ENCODE data around the gene ADCY10.
"Not testable (repeated sequence)": the region's sequence is repeated elsewhere in the genome, so short reads cannot be mapped to it uniquely, and the experiment has no call there.

Gene ADCY10

GRCh38 chr1:167832693-167833092 is 81.2 kb downstream of the ADCY10 start:
- DNase-seq (ENCODE audit: low read depth, low spot score), result no peak
- no peaks in the 10 kb centered on the region for H3K9me3 ChIP-seq (ENCODE audit: low read depth, low read length)
- H3K27ac ChIP-seq, result no peak overlapping the region
- H3K9ac ChIP-seq (ENCODE audit: insufficient read length), result no peak overlapping the region
- no peak for TF ChIP-seq POLR2AphosphoS5 (IDR thresholded peaks at IDR 0.05; ENCODE audit: borderline replicate concordance, low read depth, low read length)
- no peak for TF ChIP-seq EZH2 (IDR thresholded peaks at IDR 0.05)
- no peak for TF ChIP-seq FOXP2 (optimal IDR thresholded peaks at IDR 0.05; ENCODE audit: control extremely low read depth, extremely low read length, insufficient read depth)
- H3K4me3 ChIP-seq, result no peak overlapping the region
- no peaks in the 10 kb centered on the region for H3K36me3 ChIP-seq (ENCODE audit: insufficient read depth, low read length)

DNA sequence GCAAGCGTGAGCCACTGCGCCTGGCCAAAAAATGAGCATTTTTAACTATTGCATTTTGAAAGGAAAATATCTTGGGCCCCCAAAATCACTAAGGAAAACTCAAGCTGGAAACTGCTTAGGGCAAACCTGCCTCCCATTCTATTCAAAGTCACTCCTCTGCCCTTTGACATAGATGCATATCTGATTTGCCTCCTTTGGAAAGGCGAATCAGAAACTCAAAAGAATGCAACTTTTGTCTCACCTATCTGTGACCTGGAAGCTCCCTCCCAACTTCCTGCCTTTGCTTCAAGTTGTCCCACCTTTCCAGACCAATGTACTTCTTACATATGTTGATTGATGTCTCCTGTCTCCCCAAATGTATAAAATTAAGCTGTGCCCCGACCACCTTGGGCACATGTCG is 83.3 kb downstream of the ADCY10 start:
- not testable (repeated sequence) for H3K4me3 ChIP-seq; H3K27ac ChIP-seq; H3K9me3 ChIP-seq (ENCODE audit: low read depth, low read length); H3K36me3 ChIP-seq (ENCODE audit: insufficient read depth, low read length); H3K9ac ChIP-seq (ENCODE audit: insufficient read length); DNase-seq (ENCODE audit: low read depth, low spot score)

DNA sequence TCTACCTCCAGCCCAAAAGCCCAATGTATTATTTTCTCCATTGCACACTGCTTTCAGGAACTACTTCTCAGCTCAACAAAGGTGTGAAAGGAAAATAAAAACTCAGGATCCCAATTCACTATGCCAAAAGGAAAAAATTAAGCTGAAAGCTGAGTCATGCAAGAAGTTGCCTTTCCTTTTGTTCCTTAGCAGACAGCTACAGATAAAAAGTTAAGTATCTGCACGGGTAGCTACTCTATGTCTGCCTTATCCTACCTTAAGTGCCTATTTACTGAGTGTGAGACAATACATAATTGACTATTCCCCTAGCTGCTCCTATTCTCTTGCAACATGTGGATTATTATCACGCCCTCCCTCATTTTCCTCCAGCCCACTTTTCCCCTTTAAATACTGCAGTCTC is 84.1 kb downstream of the ADCY10 start:
- H3K9ac ChIP-seq (ENCODE audit: insufficient read length), result no peak overlapping the region
- DNase-seq (ENCODE audit: low read depth, low spot score), result no peak
- no peaks in the 10 kb centered on the region for H3K9me3 ChIP-seq (ENCODE audit: low read depth, low read length)
- no peaks in the 10 kb centered on the region for H3K36me3 ChIP-seq (ENCODE audit: insufficient read depth, low read length)
- H3K4me3 ChIP-seq, result no peak overlapping the region
- H3K27ac ChIP-seq, result no peak overlapping the region
- no peak for TF ChIP-seq EZH2 (IDR thresholded peaks at IDR 0.05)
- no peak for TF ChIP-seq FOXP2 (optimal IDR thresholded peaks at IDR 0.05; ENCODE audit: control extremely low read depth, extremely low read length, insufficient read depth)

- no peaks in the 10 kb centered on the region for H3K36me3 ChIP-seq (ENCODE audit: insufficient read depth, low read length)
- H3K4me3 ChIP-seq, result no peak overlapping the region
- no peak overlapping the region for H3K9ac ChIP-seq (ENCODE audit: insufficient read length)
- DNase-seq (ENCODE audit: low read depth, low spot score), result no peak
- H3K9me3 ChIP-seq (ENCODE audit: low read depth, low read length), result no peaks in the 10 kb centered on the region
- no peak overlapping the region for H3K27ac ChIP-seq
- TF ChIP-seq FOXP2 (optimal IDR thresholded peaks at IDR 0.05; ENCODE audit: control extremely low read depth, extremely low read length, insufficient read depth) (no peak), POLR2AphosphoS5 (IDR thresholded peaks at IDR 0.05; ENCODE audit: borderline replicate concordance, low read depth, low read length) (no peak), EZH2 (IDR thresholded peaks at IDR 0.05) (no peak)
Measured at GRCh38 chr1:167826127-167826526, 87.8 kb downstream of the ADCY10 start.

GRCh38 chr1:167825419-167826079 is 88.4 kb downstream of the ADCY10 start:
- Histone ChIP-seq H3K4me3 (no peak overlapping the region), H3K27ac (no peak overlapping the region), H3K9me3 (ENCODE audit: low read depth, low read length) (no peaks in the 10 kb centered on the region), H3K9ac (ENCODE audit: insufficient read length) (no peak overlapping the region), H3K36me3 (ENCODE audit: insufficient read depth, low read length) (no peaks in the 10 kb centered on the region)
- TF ChIP-seq POLR2AphosphoS5 (IDR thresholded peaks at IDR 0.05; ENCODE audit: borderline replicate concordance, low read depth, low read length), result no peak
- TF ChIP-seq EZH2 (IDR thresholded peaks at IDR 0.05), result no peak
- TF ChIP-seq FOXP2 (optimal IDR thresholded peaks at IDR 0.05; ENCODE audit: control extremely low read depth, extremely low read length, insufficient read depth), result no peak
- DNase-seq (ENCODE audit: low read depth, low spot score), result no peak

GRCh38 chr1:167824163-167824794 is 89.7 kb downstream of the ADCY10 start:
- Histone ChIP-seq H3K9me3 (ENCODE audit: low read depth, low read length) (no peaks in the 10 kb centered on the region), H3K4me3 (no peak overlapping the region), H3K36me3 (ENCODE audit: insufficient read depth, low read length) (no peaks in the 10 kb centered on the region), H3K9ac (ENCODE audit: insufficient read length) (no peak overlapping the region), H3K27ac (no peak overlapping the region)
- no peak for DNase-seq (ENCODE audit: low read depth, low spot score)
- TF ChIP-seq EZH2 (IDR thresholded peaks at IDR 0.05) (no peak), FOXP2 (optimal IDR thresholded peaks at IDR 0.05; ENCODE audit: control extremely low read depth, extremely low read length, insufficient read depth) (no peak), POLR2AphosphoS5 (IDR thresholded peaks at IDR 0.05; ENCODE audit: borderline replicate concordance, low read depth, low read length) (no peak)

GRCh38 chr1:167821969-167822685 is 91.8 kb downstream of the ADCY10 start:
- no peak for DNase-seq (ENCODE audit: low read depth, low spot score)

GRCh38 chr1:167821356-167821685 is 92.6 kb downstream of the ADCY10 start:
- no peak overlapping the region for H3K9ac ChIP-seq (ENCODE audit: insufficient read length)
- H3K27ac ChIP-seq, result no peak overlapping the region
- H3K9me3 ChIP-seq (ENCODE audit: low read depth, low read length), result no peaks in the 10 kb centered on the region
- H3K4me3 ChIP-seq, result no peak overlapping the region
- no peak for DNase-seq (ENCODE audit: low read depth, low spot score)
- H3K36me3 ChIP-seq (ENCODE audit: insufficient read depth, low read length), result no peaks in the 10 kb centered on the region
- TF ChIP-seq FOXP2 (optimal IDR thresholded peaks at IDR 0.05; ENCODE audit: control extremely low read depth, extremely low read length, insufficient read depth), result no peak

More at GRCh38 chr1:167821969-167822685, 91.8 kb downstream of the ADCY10 start:
- no peak overlapping the region for H3K4me3 ChIP-seq
- TF ChIP-seq EZH2 (IDR thresholded peaks at IDR 0.05) (no peak), POLR2AphosphoS5 (IDR thresholded peaks at IDR 0.05; ENCODE audit: borderline replicate concordance, low read depth, low read length) (no peak), FOXP2 (optimal IDR thresholded peaks at IDR 0.05; ENCODE audit: control extremely low read depth, extremely low read length, insufficient read depth) (no peak)
- no peak overlapping the region for H3K9ac ChIP-seq (ENCODE audit: insufficient read length)
- no peaks in the 10 kb centered on the region for H3K36me3 ChIP-seq (ENCODE audit: insufficient read depth, low read length)
- H3K27ac ChIP-seq, result no peak overlapping the region
- H3K9me3 ChIP-seq (ENCODE audit: low read depth, low read length), result no peaks in the 10 kb centered on the region
